LNCAP (cell line): ENCODE results near the gene ZNF329.

Source experiments
- TF ChIP-seq, protein P1 (sequence below): fragments of 450-650 bp; IDR thresholded peaks from 2 replicates; pipeline ENCODE4 v1.5.1; 2017; ENCODE audit warnings: mild to moderate bottlenecking

The ZNF329 gene

GRCh38 chr19:58091251-58091995, 59.2 kb downstream of the ZNF329 start:
- TF ChIP-seq, protein P1, sequence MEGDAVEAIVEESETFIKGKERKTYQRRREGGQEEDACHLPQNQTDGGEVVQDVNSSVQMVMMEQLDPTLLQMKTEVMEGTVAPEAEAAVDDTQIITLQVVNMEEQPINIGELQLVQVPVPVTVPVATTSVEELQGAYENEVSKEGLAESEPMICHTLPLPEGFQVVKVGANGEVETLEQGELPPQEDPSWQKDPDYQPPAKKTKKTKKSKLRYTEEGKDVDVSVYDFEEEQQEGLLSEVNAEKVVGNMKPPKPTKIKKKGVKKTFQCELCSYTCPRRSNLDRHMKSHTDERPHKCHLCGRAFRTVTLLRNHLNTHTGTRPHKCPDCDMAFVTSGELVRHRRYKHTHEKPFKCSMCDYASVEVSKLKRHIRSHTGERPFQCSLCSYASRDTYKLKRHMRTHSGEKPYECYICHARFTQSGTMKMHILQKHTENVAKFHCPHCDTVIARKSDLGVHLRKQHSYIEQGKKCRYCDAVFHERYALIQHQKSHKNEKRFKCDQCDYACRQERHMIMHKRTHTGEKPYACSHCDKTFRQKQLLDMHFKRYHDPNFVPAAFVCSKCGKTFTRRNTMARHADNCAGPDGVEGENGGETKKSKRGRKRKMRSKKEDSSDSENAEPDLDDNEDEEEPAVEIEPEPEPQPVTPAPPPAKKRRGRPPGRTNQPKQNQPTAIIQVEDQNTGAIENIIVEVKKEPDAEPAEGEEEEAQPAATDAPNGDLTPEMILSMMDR = no peak

DNA sequence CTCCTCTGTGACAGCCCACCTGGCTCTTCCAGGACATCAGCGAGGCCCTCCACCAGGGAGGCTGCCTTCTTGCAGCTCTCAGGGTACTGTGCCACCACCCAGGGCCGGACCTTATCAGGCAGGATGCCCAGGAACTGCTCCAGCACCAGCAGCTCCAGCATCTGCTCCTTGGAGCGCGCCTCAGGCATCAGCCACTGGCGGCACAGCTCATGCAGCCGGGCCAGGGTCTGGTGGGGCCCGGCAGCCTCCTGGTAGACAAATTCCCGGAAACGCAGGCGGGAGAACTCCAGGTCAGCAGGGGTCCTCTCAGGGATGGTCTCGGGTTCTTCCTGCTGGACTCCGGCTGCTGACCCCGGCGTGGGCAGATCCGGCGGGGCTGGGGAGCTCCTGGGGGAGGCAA, 60.7 kb downstream of the ZNF329 start:
- TF ChIP-seq, protein P1 = no peak

GRCh38 chr19:58088521-58089052, 62.0 kb downstream of the ZNF329 start:
- TF ChIP-seq, protein P1 = no peak

DNA sequence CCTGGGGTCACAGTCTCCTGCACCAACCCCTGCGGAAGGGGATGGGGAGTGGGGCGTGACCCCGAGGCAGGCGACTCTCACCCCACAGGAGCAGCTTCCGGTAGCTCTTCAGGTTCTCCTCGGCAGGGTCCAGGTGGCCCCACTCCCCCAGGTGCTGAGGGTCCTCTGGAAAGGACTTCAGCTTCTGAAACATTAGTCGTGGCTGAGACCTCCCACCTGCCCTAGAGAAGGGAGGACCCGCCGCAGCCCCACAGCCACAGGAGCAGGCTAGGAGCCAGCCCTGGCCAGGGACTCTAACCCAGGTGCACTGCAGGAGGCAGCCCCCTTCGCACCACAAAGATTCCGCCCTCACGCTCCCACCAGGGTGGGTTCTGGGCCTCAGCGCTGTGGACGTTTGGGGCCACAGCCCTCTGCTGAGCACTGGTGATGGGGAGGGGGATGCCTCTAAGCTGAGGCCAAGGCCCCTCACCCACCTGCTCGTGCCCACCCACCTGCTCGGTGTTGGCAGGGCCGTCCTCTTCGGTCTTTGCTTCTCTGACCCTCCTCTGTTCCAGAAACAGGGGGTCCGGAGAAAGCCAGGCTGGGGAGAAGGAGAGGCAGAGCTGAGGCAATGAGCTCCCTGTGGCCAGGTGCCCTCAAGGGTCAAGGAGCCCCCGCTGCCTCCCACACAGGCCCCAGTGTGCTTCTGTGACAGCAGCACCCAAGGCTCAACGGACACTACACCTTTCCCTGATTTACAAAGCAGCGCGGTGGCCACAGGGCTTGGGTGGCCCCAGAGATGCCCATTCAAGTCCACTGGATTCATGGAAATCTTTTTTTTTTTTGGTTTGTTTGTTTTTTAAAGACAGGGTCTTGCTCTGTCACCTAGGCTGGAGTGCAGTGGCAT, 63.5 kb downstream of the ZNF329 start:
- TF ChIP-seq, protein P1 = no peak

- TF ChIP-seq, protein P1 = no peak
Observed at GRCh38 chr19:58085348-58085875, 65.2 kb downstream of the ZNF329 start.

- TF ChIP-seq, protein P1 = no peak
Observed at GRCh38 chr19:58084596-58085347, 65.8 kb downstream of the ZNF329 start.

- TF ChIP-seq, protein P1 = no peak
Observed at GRCh38 chr19:58083021-58083420, 67.6 kb downstream of the ZNF329 start.
